K562 (cell line): ENCODE data around the gene ATP2A2. TPM values are rescaled to one million over a fixed set of nuclear protein-coding genes. Genes with fewer than 3 reads are reported as not detected.

Experiments used
- GTF2A2 ChIP-seq: IDR thresholded peaks from 2 replicates; pipeline ENCODE4 v1.6.1; 2016; ENCODE audit warnings: mild to moderate bottlenecking, missing genetic modification characterization, missing compliant biosample characterization
- HNRNPUL1 ChIP-seq: fragments of 200-400 bp; formaldehyde crosslinking; IDR thresholded peaks from 2 replicates; pipeline ENCODE4 v1.6.1; 2017; ENCODE audit warnings: low read length
- TEAD2 ChIP-seq: fragments of 450-650 bp; IDR thresholded peaks from 2 replicates; pipeline ENCODE4 v1.6.1; 2016; ENCODE audit warnings: missing genetic modification characterization, control low read depth, missing compliant biosample characterization
- ZNF354B ChIP-seq: fragments of 250-450 bp; sonication (Bioruptor Pico); IDR thresholded peaks from 2 replicates; pipeline ENCODE4 v1.4.0; 2020
- ZNF76 ChIP-seq: fragments of 250-450 bp; sonication (Bioruptor Pico); IDR thresholded peaks from 2 replicates; pipeline ENCODE4 v1.4.0; 2020; ENCODE audit warnings: mild to moderate bottlenecking, moderate library complexity, borderline replicate concordance
- polyA plus RNA-seq, 8 experiments: library from polyadenylated mRNA; depleted of rRNA in 4 of 8; stranded (reverse) in 5 of 8; unstranded in 3 of 8; fragments of >200 nt; fragmentation: Nextera tagmentation in 2 of 8; fragmentation: Illumina TruSeq in 1 of 8; extraction: Ambion mirVana in 2 of 8; extraction: Trizol in 1 of 8; gene quantifications; 2 replicates each; pipeline versions ENCODE4 v1.2.1 to v1.2.3, GENCODE V29; 2011 to 2014; ENCODE audit warnings: inconsistent platforms in 1 of 8, missing spikeins in 1 of 8
- total RNA-seq, 7 experiments: library from RNA; depleted of rRNA in 6 of 7; stranded (reverse); fragments of >200 nt in 6 of 7; fragmentation: Illumina TruSeq in 2 of 7; extraction: Trizol in 2 of 7; gene quantifications; 2 replicates each; pipeline versions ENCODE4 v1.2.1 to v1.2.3, GENCODE V29; 2011 to 2021; ENCODE audit warnings: low replicate concordance in 1 of 7
- TF ChIP-seq, protein P1 (sequence below): fragments of 250-450 bp; sonication (Bioruptor Pico); IDR thresholded peaks from 2 replicates; pipeline ENCODE4 v1.4.0; 2020
- TF ChIP-seq, protein P2 (sequence below): IDR thresholded peaks from 3 replicates; pipeline ENCODE4 v1.6.1; 2011; ENCODE audit warnings: borderline replicate concordance, mild to moderate bottlenecking, moderate library complexity; ENCODE audit not compliant: insufficient read length; ENCODE audit errors: extremely low read depth
- TF ChIP-seq, protein P3 (sequence below): sonication (generic); formaldehyde crosslinking; IDR thresholded peaks from 2 replicates; pipeline ENCODE4 v1.8.1; 2022; ENCODE audit warnings: missing genetic modification reagents
- TF ChIP-seq, protein P4 (sequence below): fragments of 450-650 bp; IDR thresholded peaks from 2 replicates; pipeline ENCODE4 v1.6.1; 2016
- TF ChIP-seq, protein P5 (sequence below), 2 experiments: fragments of 250-450 bp in 1 of 2; fragments of 450-650 bp in 1 of 2; sonication (Bioruptor Pico) in 1 of 2; IDR thresholded peaks; 2 replicates each; pipeline versions ENCODE4 v1.6.1 to v1.8.0; 2016 to 2021; ENCODE audit warnings: mild to moderate bottlenecking in 2 of 2, moderate library complexity in 2 of 2, missing compliant biosample characterization in 1 of 2, missing genetic modification characterization in 1 of 2

Gene ATP2A2
- total and polyA plus RNA-seq, 9 of the 15 experiments (the other 6 are each of a cell fraction or from before 2014, with no cell fraction given): 5.2 to 205 (median 51.6) TPM

DNA sequence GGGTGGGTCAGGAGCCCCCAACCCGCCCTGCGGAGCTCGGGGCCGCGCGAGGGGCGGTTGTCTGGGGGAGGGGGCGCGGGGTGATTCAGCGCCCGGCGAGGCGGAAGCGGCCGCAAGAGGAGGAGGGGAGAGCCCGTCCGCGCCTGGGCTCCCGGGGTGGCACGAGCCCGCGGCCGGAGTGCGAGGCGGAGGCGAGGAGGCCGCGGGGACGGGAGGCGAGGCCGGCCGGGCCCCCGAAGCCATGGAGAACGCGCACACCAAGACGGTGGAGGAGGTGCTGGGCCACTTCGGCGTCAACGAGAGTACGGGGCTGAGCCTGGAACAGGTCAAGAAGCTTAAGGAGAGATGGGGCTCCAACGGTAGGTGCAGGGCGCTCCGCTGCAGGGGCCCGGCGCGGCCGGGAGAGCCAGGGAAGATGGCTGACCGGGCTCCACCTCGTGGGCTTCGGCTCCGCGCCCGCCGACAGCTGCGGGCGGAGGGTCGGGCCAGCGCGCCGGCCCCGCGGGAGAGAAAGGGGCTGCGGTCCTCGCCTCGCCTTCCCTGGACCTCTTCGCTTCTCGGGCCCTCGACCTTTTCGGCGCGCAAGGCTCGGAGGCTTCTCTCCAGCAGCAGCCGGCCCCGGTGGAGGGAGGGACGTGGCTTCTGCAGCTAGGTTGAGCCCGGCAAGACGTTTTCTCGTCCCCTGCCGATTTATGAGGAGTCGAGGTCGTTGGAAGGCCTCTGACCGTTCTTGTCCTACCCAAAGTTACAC, 677 bp downstream of the ATP2A2 start (continued):
- TF ChIP-seq, protein P1, sequence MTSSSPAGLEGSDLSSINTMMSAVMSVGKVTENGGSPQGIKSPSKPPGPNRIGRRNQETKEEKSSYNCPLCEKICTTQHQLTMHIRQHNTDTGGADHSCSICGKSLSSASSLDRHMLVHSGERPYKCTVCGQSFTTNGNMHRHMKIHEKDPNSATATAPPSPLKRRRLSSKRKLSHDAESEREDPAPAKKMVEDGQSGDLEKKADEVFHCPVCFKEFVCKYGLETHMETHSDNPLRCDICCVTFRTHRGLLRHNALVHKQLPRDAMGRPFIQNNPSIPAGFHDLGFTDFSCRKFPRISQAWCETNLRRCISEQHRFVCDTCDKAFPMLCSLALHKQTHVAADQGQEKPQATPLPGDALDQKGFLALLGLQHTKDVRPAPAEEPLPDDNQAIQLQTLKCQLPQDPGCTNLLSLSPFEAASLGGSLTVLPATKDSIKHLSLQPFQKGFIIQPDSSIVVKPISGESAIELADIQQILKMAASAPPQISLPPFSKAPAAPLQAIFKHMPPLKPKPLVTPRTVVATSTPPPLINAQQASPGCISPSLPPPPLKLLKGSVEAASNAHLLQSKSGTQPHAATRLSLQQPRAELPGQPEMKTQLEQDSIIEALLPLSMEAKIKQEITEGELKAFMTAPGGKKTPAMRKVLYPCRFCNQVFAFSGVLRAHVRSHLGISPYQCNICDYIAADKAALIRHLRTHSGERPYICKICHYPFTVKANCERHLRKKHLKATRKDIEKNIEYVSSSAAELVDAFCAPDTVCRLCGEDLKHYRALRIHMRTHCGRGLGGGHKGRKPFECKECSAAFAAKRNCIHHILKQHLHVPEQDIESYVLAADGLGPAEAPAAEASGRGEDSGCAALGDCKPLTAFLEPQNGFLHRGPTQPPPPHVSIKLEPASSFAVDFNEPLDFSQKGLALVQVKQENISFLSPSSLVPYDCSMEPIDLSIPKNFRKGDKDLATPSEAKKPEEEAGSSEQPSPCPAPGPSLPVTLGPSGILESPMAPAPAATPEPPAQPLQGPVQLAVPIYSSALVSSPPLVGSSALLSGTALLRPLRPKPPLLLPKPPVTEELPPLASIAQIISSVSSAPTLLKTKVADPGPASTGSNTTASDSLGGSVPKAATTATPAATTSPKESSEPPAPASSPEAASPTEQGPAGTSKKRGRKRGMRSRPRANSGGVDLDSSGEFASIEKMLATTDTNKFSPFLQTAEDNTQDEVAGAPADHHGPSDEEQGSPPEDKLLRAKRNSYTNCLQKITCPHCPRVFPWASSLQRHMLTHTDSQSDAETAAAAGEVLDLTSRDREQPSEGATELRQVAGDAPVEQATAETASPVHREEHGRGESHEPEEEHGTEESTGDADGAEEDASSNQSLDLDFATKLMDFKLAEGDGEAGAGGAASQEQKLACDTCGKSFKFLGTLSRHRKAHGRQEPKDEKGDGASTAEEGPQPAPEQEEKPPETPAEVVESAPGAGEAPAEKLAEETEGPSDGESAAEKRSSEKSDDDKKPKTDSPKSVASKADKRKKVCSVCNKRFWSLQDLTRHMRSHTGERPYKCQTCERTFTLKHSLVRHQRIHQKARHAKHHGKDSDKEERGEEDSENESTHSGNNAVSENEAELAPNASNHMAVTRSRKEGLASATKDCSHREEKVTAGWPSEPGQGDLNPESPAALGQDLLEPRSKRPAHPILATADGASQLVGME: 0 out of 2 replicates have a peak, but pooled peaks have one; percentile 31
- TF ChIP-seq HNRNPUL1 (no peak), ZNF76 (no peak), TEAD2 (tag) (no peak), GTF2A2 (no peak), ZNF354B (no peak)
- TF ChIP-seq, protein P2, sequence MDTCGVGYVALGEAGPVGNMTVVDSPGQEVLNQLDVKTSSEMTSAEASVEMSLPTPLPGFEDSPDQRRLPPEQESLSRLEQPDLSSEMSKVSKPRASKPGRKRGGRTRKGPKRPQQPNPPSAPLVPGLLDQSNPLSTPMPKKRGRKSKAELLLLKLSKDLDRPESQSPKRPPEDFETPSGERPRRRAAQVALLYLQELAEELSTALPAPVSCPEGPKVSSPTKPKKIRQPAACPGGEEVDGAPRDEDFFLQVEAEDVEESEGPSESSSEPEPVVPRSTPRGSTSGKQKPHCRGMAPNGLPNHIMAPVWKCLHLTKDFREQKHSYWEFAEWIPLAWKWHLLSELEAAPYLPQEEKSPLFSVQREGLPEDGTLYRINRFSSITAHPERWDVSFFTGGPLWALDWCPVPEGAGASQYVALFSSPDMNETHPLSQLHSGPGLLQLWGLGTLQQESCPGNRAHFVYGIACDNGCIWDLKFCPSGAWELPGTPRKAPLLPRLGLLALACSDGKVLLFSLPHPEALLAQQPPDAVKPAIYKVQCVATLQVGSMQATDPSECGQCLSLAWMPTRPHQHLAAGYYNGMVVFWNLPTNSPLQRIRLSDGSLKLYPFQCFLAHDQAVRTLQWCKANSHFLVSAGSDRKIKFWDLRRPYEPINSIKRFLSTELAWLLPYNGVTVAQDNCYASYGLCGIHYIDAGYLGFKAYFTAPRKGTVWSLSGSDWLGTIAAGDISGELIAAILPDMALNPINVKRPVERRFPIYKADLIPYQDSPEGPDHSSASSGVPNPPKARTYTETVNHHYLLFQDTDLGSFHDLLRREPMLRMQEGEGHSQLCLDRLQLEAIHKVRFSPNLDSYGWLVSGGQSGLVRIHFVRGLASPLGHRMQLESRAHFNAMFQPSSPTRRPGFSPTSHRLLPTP: no peak
- TF ChIP-seq, protein P3, sequence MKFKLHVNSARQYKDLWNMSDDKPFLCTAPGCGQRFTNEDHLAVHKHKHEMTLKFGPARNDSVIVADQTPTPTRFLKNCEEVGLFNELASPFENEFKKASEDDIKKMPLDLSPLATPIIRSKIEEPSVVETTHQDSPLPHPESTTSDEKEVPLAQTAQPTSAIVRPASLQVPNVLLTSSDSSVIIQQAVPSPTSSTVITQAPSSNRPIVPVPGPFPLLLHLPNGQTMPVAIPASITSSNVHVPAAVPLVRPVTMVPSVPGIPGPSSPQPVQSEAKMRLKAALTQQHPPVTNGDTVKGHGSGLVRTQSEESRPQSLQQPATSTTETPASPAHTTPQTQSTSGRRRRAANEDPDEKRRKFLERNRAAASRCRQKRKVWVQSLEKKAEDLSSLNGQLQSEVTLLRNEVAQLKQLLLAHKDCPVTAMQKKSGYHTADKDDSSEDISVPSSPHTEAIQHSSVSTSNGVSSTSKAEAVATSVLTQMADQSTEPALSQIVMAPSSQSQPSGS: no peak
- TF ChIP-seq, protein P4, sequence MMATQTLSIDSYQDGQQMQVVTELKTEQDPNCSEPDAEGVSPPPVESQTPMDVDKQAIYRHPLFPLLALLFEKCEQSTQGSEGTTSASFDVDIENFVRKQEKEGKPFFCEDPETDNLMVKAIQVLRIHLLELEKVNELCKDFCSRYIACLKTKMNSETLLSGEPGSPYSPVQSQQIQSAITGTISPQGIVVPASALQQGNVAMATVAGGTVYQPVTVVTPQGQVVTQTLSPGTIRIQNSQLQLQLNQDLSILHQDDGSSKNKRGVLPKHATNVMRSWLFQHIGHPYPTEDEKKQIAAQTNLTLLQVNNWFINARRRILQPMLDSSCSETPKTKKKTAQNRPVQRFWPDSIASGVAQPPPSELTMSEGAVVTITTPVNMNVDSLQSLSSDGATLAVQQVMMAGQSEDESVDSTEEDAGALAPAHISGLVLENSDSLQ: no peak
- TF ChIP-seq, protein P5, sequence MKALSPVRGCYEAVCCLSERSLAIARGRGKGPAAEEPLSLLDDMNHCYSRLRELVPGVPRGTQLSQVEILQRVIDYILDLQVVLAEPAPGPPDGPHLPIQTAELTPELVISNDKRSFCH (CRISPR knock-in tag; IDR thresholded peaks at IDR 0.05): no peak
- TF ChIP-seq, protein P5 (tag; IDR thresholded peaks at IDR 0.05): peak; percentile 74; the same call in 1 of the 2 replicates
